ENCODE results near the gene USP13.

- TF ChIP-seq CTCF (IDR thresholded peaks at IDR 0.05; ENCODE audit: low read depth, low read length) (no peak), POLR2A (IDR thresholded peaks at IDR 0.05; ENCODE audit: extremely low read depth, insufficient read length) (no peak)
- TF ChIP-seq, protein P1, sequence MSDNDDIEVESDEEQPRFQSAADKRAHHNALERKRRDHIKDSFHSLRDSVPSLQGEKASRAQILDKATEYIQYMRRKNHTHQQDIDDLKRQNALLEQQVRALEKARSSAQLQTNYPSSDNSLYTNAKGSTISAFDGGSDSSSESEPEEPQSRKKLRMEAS (IDR thresholded peaks at IDR 0.05; ENCODE audit: low read depth, low read length) = no peak
These were observed 13.2 kb downstream of the USP13 start for GRCh38 chr3:179666030-179666429.

Data from NB4 (cell line).